Measurements from ENCODE around the gene PDIA5. TPM values are rescaled to one million over a fixed set of nuclear protein-coding genes. Genes with fewer than 3 reads are reported as not detected.

The PDIA5 gene
- total RNA-seq, 2 donors from 2014 or later, result 8.0 to 9.0 TPM

DNA sequence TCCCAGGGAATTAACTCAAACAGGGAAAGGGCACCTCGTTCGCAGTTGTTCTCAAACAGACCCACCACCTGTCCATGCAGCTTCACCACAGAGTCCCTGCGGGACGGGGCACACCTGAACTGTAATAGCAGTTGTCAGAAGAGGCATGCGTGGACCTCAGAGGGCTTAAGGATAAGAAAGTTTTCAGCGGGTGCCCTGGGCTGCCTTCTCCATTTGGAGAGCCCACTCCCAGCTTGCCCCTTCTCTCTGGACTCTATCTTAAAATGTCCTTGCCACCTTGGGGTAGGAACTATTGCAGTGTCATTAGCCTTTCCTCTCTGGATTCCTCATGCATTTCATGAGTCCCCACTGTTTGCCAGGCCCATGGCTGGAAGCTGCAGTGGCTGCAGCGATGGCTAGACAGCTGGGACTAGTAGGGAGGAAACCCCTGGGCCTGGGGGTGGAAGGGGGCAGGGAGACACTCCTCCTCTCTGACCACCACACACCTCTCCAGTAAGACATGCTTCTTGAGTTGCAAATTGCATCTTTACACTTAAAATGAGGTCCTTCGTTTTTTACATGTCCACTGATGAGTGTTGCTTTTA, 33.5 kb downstream of the PDIA5 start:
- H3K36me3 ChIP-seq, result peaks cover 23% of the 10 kb centered on the region
- TF ChIP-seq, protein P1, sequence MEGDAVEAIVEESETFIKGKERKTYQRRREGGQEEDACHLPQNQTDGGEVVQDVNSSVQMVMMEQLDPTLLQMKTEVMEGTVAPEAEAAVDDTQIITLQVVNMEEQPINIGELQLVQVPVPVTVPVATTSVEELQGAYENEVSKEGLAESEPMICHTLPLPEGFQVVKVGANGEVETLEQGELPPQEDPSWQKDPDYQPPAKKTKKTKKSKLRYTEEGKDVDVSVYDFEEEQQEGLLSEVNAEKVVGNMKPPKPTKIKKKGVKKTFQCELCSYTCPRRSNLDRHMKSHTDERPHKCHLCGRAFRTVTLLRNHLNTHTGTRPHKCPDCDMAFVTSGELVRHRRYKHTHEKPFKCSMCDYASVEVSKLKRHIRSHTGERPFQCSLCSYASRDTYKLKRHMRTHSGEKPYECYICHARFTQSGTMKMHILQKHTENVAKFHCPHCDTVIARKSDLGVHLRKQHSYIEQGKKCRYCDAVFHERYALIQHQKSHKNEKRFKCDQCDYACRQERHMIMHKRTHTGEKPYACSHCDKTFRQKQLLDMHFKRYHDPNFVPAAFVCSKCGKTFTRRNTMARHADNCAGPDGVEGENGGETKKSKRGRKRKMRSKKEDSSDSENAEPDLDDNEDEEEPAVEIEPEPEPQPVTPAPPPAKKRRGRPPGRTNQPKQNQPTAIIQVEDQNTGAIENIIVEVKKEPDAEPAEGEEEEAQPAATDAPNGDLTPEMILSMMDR (IDR thresholded peaks at IDR 0.05), result no peak
- H3K9me3 ChIP-seq, result no peaks in the 10 kb centered on the region
- peaks cover 0 to 45% of the 10 kb centered on the region in 2 donors for H3K4me1 ChIP-seq
- H3K4me3 ChIP-seq, result no peak overlapping the region
- no peak overlapping the region for H3K27ac ChIP-seq
- DNase-seq (ENCODE audit: low spot score), result no peak
- H3K27me3 ChIP-seq, result no peaks in the 10 kb centered on the region

DNA sequence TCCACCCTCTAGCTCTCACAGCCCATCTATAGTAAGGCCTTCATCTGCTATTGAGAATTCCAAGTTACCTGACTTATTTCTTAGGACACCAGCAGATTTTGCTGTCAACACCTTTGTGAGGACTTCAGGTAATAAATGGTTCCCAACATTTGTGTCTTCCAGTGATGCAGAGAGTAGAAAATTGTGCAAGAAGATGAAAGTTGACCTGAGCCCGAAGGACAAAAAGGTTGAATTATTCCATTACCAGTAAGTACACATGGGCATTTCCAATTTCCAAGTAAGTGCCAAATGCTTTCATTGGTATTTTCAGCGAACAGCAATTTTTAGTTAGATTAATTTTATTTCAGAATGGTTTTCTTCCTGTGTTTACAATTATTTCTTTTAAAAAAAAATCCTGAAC, 35.4 kb downstream of the PDIA5 start:
- H3K9me3 ChIP-seq, result no peaks in the 10 kb centered on the region
- no peak overlapping the region for H3K27ac ChIP-seq
- H3K36me3 ChIP-seq, result peaks cover 26% of the 10 kb centered on the region

DNA sequence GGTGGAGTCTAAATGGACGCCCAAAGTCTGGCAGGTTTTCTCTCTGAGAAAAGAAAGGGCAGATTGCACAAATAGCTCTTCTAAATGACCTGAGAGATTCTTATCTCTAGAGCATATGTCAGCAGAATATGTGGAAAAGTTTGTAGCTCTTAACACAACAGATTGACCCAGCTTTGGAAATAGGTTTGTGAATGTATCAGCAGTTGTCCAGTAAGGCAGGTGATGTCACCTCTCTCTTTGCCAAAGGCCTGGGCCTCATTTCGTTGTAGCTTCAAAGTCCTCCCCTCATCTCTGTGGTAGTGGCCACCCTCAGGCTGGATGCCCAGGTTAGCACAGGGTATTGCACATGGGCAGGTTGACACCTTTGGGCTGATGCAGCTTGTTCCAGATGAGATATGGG, 36.0 kb downstream of the PDIA5 start:
- TF ChIP-seq, protein P1 (IDR thresholded peaks at IDR 0.05), result no peak
- no peak overlapping the region for H3K27ac ChIP-seq
- DNase-seq (ENCODE audit: low spot score), result no peak
- H3K36me3 ChIP-seq, result peaks cover 31% of the 10 kb centered on the region
- peaks cover 0 to 25% of the 10 kb centered on the region in 2 donors for H3K4me1 ChIP-seq
- no peak overlapping the region for H3K4me3 ChIP-seq
- no peaks in the 10 kb centered on the region for H3K27me3 ChIP-seq
- no peaks in the 10 kb centered on the region for H3K9me3 ChIP-seq

More for the DNA sequence above, 35.4 kb downstream of the PDIA5 start:
- TF ChIP-seq, protein P1 (IDR thresholded peaks at IDR 0.05), result no peak
- no peak for DNase-seq (ENCODE audit: low spot score)
- peaks cover 0 to 28% of the 10 kb centered on the region in 2 donors for H3K4me1 ChIP-seq
- H3K4me3 ChIP-seq, result no peak overlapping the region
- no peaks in the 10 kb centered on the region for H3K27me3 ChIP-seq

DNA sequence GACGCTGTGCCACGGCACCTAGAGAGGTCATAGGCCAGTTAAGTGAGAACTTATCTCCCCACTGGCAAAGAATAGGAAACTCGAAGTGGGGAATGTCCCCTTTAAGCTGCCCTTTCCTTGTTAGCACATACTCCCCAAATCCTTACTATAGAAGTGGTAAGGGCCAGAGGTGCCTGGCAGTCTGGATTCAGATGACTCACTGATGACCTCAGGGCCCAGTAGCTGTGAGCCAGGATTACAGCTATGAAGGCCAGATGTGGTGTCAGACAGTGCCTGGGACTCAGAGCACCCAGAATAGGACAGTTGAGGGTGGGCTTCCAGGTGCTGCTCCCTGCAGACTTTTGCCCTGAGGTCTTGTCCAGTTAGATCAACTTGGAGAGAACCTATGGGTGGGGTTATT, 37.7 kb downstream of the PDIA5 start:
- no peaks in the 10 kb centered on the region for H3K27me3 ChIP-seq
- peaks cover 35% of the 10 kb centered on the region for H3K36me3 ChIP-seq
- no peak overlapping the region for H3K27ac ChIP-seq
- no peaks in the 10 kb centered on the region for H3K9me3 ChIP-seq
- DNase-seq (ENCODE audit: low spot score), result no peak
- no peak overlapping the region for H3K4me3 ChIP-seq
- peaks cover 0 to 7% of the 10 kb centered on the region in 2 donors for H3K4me1 ChIP-seq
- TF ChIP-seq, protein P1 (IDR thresholded peaks at IDR 0.05), result no peak

DNA sequence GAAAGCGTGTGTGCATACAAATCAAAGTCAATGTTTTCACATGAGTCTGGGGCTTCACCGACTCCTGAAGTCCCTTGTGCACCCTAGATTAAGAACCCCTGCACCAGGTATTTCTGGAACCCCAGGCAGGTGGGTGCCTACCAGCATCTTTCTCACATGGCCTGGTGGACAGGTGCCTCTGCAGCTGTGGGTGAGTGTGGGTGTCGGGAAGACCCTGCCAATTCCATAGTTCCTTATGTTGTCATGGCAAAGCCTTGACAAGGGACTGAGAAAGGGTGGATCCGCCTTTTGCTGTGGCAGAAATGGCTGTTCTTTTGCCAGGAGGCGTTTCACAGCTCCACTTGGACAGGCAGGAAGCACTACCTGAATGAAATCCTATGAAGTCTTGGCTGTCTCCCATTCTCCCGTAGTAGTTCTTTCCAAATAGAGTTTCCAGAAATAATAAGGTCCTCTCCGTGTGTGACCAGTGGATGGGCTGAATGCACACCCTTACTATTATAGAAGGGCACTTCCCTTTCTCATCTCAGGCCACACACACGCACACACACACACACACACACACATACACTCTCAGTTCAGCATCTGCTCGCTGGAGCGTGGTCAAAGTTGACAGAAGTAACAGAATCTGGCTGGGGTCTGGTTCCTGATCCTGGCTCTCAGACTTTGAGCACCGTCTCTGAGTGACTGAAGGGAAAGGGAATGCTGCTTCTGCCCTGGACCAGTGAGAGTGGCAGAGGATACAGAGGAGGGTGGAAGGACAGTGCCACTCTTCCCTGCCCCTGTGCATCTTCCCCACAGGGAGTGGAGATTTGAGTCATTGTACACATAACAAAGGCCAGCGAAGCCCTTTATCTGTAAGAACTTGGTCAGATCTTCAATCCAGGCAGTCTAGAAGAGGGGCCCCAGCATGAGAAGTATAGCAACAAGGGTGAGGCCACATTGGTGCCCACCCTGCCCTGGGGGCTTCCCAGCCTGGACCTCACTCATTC, 38.7 kb downstream of the PDIA5 start:
- no peak for DNase-seq (ENCODE audit: low spot score)
- Histone ChIP-seq H3K36me3 (peaks cover 35% of the 10 kb centered on the region), H3K9me3 (no peaks in the 10 kb centered on the region), H3K4me3 (no peak overlapping the region), H3K27ac (no peak overlapping the region), H3K4me1 (peaks cover 0 to 6% of the 10 kb centered on the region in 2 donors), H3K27me3 (no peaks in the 10 kb centered on the region)
- TF ChIP-seq, protein P1 (IDR thresholded peaks at IDR 0.05), result no peak

Data from right atrium auricular region (tissue), 2 donors.